HG03097 (cell line): ENCODE measurements around the gene PAFAH1B1.

ENCODE experiments used
- ATAC-seq: cut with Tn5 transposase; IDR thresholded peaks from one replicate; pipeline ENCODE4 v1.9.1; 2021; ENCODE audit not compliant: unreplicated experiment, low FRiP score

Gene PAFAH1B1

GRCh38 chr17:2712300-2713043 lies 119.0 kb downstream of the PAFAH1B1 start:
- no peak for ATAC-seq

GRCh38 chr17:2713881-2714280 lies 120.4 kb downstream of the PAFAH1B1 start:
- no peak for ATAC-seq

GRCh38 chr17:2716649-2717048 lies 123.2 kb downstream of the PAFAH1B1 start:
- no peak for ATAC-seq

GRCh38 chr17:2718150-2718938 lies 124.9 kb downstream of the PAFAH1B1 start:
- no peak for ATAC-seq

- no peak for ATAC-seq
Observed at GRCh38 chr17:2719861-2720260, 126.4 kb downstream of the PAFAH1B1 start.

- no peak for ATAC-seq
Observed at GRCh38 chr17:2721603-2722002, 128.1 kb downstream of the PAFAH1B1 start.

- ATAC-seq: no peak
Observed at GRCh38 chr17:2722611-2723010, 129.2 kb downstream of the PAFAH1B1 start.

- no peak for ATAC-seq
Observed at GRCh38 chr17:2723505-2723996, 130.1 kb downstream of the PAFAH1B1 start.

- no peak for ATAC-seq
Observed at GRCh38 chr17:2723997-2724783, 130.7 kb downstream of the PAFAH1B1 start.

- no peak for ATAC-seq
Observed at GRCh38 chr17:2724784-2725164, 131.3 kb downstream of the PAFAH1B1 start.

GRCh38 chr17:2730764-2731353 lies 137.4 kb downstream of the PAFAH1B1 start:
- no peak for ATAC-seq

- no peak for ATAC-seq
Observed at GRCh38 chr17:2731807-2732206, 138.4 kb downstream of the PAFAH1B1 start.

GRCh38 chr17:2734939-2735338 lies 141.5 kb downstream of the PAFAH1B1 start:
- no peak for ATAC-seq
